ENCODE results near the gene TNKS1BP1.

Gene TNKS1BP1

GRCh38 chr11:57313788-57314135, 11.0 kb downstream of the TNKS1BP1 start:
- in situ Hi-C loops (cut with MboI; ENCODE audit: low pct_unique_long_range_greater_than_20kb, low sequenced_read_pairs, unreplicated experiment), result no loop called here
- DNase-seq (ENCODE audit: low spot score), result no peak
- TF ChIP-seq, protein P1, sequence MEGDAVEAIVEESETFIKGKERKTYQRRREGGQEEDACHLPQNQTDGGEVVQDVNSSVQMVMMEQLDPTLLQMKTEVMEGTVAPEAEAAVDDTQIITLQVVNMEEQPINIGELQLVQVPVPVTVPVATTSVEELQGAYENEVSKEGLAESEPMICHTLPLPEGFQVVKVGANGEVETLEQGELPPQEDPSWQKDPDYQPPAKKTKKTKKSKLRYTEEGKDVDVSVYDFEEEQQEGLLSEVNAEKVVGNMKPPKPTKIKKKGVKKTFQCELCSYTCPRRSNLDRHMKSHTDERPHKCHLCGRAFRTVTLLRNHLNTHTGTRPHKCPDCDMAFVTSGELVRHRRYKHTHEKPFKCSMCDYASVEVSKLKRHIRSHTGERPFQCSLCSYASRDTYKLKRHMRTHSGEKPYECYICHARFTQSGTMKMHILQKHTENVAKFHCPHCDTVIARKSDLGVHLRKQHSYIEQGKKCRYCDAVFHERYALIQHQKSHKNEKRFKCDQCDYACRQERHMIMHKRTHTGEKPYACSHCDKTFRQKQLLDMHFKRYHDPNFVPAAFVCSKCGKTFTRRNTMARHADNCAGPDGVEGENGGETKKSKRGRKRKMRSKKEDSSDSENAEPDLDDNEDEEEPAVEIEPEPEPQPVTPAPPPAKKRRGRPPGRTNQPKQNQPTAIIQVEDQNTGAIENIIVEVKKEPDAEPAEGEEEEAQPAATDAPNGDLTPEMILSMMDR (IDR thresholded peaks at IDR 0.05; ENCODE audit: extremely low read depth, insufficient read depth, missing control alignments), result no peak

- no peak for DNase-seq (ENCODE audit: low spot score)
- TF ChIP-seq, protein P1 (IDR thresholded peaks at IDR 0.05; ENCODE audit: extremely low read depth, insufficient read depth, missing control alignments), result no peak
- in situ Hi-C loops (cut with MboI; ENCODE audit: low pct_unique_long_range_greater_than_20kb, low sequenced_read_pairs, unreplicated experiment), result no loop called here
Measured at GRCh38 chr11:57313071-57313787, 11.5 kb downstream of the TNKS1BP1 start.

GRCh38 chr11:57312511-57313021, 12.2 kb downstream of the TNKS1BP1 start:
- TF ChIP-seq, protein P1 (IDR thresholded peaks at IDR 0.05; ENCODE audit: extremely low read depth, insufficient read depth, missing control alignments), result no peak
- in situ Hi-C loops (cut with MboI; ENCODE audit: low pct_unique_long_range_greater_than_20kb, low sequenced_read_pairs, unreplicated experiment), result no loop called here
- no peak for DNase-seq (ENCODE audit: low spot score)

DNA sequence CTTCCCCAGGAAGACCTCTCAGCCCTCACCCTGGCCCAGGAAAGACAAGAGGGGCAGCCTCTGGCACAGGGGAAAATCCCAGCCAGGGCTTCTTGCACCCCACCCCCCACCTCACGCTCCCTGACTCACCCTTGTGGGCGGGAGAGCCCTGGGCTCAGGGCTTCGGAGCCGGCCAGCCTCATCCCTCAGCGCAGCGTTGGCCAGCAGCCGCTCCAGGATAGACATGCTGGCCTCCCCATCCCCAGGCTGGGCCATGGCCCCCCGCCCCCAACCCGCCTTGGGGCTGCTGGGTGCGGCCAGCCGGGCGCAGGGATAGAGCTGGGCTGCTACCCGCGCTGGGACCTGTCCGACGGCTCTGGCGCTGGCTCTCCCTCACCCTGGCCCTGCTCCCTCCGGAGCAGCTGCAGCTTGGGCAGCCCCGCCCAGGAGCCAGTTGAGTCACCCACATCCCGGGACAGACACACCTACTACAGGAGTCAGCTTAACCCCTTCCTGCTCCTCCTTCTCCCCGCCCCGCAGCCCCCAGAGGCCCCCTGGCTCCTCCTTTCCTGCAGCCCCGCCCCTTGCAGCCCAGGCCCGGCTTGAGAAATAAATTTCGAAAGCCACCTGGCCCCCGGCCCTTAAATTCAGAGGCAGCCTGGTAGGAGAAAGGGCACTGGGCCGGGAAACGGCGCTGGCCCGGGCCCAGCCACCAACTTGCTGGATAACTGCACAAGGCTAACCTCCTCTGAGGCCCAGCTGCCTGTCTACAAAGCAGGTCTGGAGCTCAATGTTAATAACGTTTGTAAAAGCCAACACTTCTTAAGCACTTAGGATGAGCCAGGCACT, 13.4 kb downstream of the TNKS1BP1 start:
- peak; percentile 94 for DNase-seq (ENCODE audit: low spot score)
- TF ChIP-seq, protein P1 (IDR thresholded peaks at IDR 0.05; ENCODE audit: extremely low read depth, insufficient read depth, missing control alignments), result no peak
- in situ Hi-C loops (cut with MboI; ENCODE audit: low pct_unique_long_range_greater_than_20kb, low sequenced_read_pairs, unreplicated experiment), result no loop called here

GRCh38 chr11:57310630-57311086, 14.1 kb downstream of the TNKS1BP1 start:
- TF ChIP-seq, protein P1 (IDR thresholded peaks at IDR 0.05; ENCODE audit: extremely low read depth, insufficient read depth, missing control alignments), result no peak
- in situ Hi-C loops (cut with MboI; ENCODE audit: low pct_unique_long_range_greater_than_20kb, low sequenced_read_pairs, unreplicated experiment), result no loop called here
- DNase-seq (ENCODE audit: low spot score), result no peak

GRCh38 chr11:57310091-57310490, 14.7 kb downstream of the TNKS1BP1 start:
- in situ Hi-C loops (cut with MboI; ENCODE audit: low pct_unique_long_range_greater_than_20kb, low sequenced_read_pairs, unreplicated experiment), result no loop called here
- no peak for DNase-seq (ENCODE audit: low spot score)
- TF ChIP-seq, protein P1 (IDR thresholded peaks at IDR 0.05; ENCODE audit: extremely low read depth, insufficient read depth, missing control alignments), result no peak

Measured in GM13977 (cell line).